Adrenal gland (tissue), 5 donors: ENCODE results near the gene CKAP2L.

Source experiments
- POLR2A ChIP-seq, 2 donors: fragments of 450-650 bp; IDR thresholded peaks; one replicate each; pipeline ENCODE4 v1.6.1; 2017; ENCODE audit warnings: antibody characterized with exemption in 2 of 2, mild to moderate bottlenecking in 2 of 2, moderate library complexity in 1 of 2
- TF ChIP-seq, protein P1 (sequence below), 6 experiments: fragments of 450-650 bp in 4 of 6; fragments of 200-600 bp in 2 of 6; sonication (generic) in 1 of 6; IDR thresholded peaks; 1 replicate in 5 of 6; 2 replicates in 1 of 6; pipeline versions ENCODE4 v1.5.1 to v1.8.0; 2016 to 2021; ENCODE audit warnings: antibody characterized with exemption in 6 of 6, mild to moderate bottlenecking in 2 of 6, moderate library complexity in 1 of 6
- donor health status: DM: no; HTN: no; CAD: no.

DNA sequence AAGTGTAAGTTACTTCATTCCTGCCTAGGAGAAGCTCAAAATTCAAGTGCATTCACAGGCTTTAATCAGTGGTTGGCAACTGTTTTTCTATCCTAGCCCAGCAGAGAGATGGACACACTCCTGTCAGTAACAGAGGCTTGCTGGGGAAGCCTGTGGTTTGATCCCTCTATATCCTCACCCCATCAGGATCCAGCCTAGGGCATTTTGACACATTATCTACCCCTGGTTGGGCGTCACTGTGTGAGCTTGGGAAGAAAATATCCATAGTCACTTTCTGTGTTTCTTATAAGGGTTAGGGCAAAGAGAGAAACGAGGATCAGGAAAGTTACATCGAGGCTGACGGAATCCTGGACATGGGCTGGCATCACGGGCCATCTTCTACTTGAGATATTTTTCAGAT lies 33.6 kb downstream of the CKAP2L start:
- TF ChIP-seq, protein P1, sequence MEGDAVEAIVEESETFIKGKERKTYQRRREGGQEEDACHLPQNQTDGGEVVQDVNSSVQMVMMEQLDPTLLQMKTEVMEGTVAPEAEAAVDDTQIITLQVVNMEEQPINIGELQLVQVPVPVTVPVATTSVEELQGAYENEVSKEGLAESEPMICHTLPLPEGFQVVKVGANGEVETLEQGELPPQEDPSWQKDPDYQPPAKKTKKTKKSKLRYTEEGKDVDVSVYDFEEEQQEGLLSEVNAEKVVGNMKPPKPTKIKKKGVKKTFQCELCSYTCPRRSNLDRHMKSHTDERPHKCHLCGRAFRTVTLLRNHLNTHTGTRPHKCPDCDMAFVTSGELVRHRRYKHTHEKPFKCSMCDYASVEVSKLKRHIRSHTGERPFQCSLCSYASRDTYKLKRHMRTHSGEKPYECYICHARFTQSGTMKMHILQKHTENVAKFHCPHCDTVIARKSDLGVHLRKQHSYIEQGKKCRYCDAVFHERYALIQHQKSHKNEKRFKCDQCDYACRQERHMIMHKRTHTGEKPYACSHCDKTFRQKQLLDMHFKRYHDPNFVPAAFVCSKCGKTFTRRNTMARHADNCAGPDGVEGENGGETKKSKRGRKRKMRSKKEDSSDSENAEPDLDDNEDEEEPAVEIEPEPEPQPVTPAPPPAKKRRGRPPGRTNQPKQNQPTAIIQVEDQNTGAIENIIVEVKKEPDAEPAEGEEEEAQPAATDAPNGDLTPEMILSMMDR (IDR thresholded peaks at IDR 0.05), result no peak
- no peak for TF ChIP-seq POLR2A (IDR thresholded peaks at IDR 0.05)
